GM18502 (cell line): Measurements from ENCODE around the gene ARSJ.

Experiments used
- ATAC-seq: cut with Tn5 transposase; IDR thresholded peaks from one replicate; pipeline ENCODE4 v1.9.1; 2021; ENCODE audit warnings: mild to moderate bottlenecking; ENCODE audit not compliant: unreplicated experiment, poor library complexity

The ARSJ gene

DNA sequence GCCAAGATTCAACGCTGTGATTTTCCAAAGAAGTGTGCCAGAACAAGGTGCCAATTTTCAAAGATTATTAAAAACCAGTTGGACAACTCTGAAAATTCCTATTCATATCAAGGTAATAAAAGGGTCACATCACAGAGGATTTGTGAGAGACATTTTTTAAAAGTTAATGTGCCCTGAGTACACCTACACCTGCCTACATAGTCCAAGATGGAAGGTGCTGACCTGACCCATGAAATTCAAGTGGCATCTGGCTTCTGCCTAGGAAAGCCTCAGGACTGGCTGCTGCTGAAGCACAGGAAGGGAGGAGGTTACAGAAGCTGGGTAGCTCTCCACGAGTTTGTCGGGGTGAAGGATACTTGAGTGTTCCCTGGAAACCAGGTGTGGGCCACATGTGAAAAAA lies 11.4 kb upstream of the ARSJ start:
- ATAC-seq: no peak

DNA sequence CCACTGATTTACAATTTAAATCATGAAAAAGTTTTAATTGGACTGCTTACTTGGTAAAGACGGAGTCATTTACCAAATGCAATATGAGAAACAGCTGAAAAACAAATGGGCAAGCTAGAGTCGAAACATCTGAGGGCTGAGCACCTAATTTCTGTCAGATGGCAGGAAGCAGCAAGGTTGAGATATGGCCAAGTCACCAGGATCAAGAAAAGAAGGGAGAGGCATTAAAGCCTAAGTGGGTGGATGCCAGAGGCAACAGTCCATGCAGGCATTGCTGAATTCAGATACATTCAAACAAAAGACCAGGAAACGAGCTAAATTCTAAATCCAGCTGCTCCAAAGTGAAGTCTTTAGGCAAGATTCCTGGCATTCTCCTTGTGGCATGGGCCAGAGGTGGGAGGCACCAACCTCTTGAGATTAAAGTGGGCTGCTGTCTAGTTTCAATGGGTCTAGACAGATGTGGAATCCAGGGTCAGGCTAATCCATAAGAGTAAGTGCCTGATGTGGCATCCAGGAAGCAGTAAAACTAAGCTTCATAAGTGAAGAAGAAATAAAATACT lies 8.0 kb upstream of the ARSJ start:
- ATAC-seq: no peak

DNA sequence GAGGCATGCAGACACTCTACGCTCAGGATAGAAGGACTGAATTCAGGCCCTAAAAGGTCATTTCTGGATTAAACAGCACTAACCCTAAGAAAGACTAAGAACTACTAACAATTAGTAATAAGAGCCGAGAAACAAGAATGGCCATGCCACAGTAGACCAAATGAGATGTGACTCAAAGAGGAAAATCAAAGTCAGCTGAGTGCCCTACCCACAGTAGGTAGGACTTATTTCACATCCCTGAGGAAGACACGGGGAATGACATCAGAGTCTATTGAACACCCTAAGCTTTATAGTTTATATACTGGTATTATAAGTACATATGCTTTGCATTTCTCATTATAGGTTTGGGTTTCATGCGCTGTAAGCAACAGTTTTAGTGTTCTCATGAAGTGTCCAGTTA lies 2.7 kb upstream of the ARSJ start:
- ATAC-seq: no peak

DNA sequence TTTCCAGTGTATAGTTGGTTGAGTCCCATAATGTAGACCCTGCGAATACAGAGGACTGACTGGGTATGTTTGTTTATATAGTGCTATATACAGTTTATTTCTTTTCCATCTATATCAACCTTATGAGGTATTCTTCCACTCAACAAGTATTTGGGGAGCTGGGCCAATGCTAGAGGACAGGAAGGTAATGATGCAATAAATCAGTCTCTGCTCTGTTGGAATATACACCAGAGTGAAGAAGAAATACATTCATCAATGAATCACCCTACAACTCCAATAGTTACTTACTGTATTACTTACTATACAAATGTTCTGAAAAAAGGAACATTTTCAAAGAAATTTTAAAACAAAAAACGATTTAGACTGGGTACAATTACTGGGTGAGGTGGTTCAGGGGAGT lies 2.1 kb upstream of the ARSJ start:
- no peak for ATAC-seq

DNA sequence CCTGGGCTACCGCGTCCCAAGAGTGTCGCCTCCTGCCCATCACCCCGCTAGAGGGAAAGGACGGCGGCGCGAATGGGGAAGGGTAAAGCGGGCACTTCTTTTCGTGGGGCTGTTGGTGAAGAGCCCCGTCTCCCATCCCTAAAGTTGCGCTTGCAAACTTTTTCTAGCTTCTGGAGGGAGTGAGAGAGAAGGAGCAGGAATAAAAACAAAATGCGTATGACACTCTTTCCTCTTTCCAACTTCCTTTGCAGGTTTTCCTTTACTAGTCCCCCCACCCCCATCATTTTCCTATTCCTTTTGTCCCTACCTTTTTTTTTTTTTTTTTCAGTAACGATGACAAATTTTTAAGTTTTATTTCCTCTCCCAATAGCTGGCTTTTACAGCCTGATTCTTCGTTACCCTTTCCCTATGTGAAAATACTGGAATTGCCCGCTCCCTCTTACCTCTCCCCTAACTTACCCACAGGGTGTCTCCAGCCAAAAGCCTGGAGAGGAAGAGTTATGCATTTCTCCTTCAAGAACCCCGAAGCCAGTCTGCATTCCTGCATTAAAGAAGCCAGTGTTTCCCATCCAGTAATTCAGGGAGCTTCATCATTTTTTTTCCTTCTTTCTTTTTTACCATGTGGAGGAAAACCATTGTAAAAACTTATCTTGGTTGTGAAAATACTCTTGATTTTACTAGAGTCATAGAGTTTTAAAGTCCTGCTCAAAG lies 613 bp upstream of the ARSJ start:
- ATAC-seq: no peak

DNA sequence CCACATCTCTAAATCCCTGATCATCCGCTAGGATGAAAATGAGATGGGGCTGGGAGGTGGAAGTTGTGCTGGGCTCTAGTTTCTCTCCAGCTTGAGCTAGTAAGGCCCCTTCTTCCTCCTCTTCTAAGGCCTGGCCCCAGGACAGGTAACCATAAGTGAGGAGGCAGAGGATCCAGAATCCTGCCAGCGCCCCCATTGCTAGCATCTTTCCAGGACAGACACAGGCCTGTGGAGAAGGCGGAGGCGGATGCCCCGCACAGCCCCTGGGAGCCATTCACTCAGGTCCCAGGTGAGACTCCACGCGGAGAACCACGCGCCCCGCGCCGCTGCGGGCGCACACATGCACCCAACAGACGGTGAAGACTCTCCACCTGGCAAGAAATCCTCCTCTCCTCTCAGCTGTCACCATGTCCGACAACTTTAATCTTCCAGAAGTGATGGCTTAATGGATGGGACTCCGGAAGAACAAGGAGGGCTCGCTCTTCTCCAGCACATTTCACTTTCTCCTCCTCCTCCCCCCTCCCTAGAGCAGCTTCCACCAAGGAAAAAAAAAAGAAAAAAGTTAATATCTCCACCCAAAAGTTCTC lies 793 bp downstream of the ARSJ start:
- no peak for ATAC-seq

DNA sequence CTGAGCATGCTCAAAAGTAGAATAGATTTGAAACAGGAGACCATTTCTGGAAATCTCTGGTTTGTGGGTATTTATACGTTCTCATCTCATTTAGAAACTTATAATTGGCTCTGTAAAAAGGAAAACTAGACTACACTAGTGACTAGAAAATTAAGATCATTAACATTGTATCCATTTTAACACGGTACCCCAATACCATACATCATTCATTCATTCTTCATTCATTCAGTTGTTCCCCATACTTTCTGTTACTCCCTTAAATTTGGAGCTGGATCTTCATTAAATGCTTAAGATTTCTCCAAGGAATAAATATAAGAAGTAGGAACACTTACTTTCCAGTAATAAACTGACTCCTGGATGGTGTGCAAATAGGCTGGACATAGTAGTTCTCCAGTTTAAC lies 1.3 kb downstream of the ARSJ start:
- no peak for ATAC-seq

DNA sequence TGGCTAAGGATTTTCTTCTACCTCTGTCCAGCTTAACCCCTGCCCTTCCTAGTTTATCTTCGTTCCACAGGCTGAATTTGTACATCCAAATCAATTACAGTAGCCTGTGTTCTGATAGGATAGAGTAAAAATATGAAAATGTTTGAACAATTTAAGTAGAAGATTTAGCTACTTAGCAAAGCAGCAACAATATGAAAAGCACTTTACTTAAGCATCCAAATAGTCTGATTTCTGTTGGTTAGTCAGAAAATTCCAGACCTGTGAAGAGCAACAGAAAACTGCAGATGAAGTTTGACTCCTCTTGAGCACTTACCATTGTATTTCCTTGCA lies 2.0 kb downstream of the ARSJ start:
- no peak for ATAC-seq

DNA sequence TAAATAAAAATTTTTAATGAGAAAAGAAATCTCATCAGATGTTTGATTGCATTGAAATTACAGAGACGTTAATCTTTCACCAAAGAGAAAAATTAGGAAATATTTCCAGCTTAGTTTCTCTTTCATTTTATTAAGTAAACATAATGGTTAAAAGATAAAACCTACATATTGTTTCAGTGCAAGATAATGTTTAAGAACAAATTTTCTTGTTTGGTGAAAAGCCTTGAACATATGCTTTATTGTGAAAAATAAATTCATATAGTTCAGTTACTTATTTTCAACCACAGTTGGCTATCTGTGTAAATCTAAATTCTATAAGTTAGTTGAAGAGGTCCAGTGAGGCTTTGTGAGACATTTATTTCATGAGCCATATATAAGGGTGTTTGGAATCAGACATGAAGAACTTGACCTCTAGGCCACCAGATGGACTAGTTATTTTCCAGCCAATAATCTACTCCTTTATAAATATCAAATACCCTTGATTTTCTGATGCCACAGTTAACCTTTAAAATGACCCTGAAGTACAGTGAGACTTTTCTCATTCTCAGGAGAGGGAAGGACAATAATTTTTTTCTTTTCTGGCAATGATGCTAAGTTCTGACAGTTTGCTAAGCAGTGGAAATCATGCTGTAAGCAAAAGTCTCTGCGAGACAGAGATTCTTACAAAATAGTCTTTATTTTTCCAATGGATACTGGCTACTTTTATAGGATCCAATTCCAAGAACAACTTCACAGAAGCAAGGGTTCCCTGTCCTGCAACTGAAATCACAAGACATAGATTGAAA lies 2.5 kb downstream of the ARSJ start:
- ATAC-seq: no peak

DNA sequence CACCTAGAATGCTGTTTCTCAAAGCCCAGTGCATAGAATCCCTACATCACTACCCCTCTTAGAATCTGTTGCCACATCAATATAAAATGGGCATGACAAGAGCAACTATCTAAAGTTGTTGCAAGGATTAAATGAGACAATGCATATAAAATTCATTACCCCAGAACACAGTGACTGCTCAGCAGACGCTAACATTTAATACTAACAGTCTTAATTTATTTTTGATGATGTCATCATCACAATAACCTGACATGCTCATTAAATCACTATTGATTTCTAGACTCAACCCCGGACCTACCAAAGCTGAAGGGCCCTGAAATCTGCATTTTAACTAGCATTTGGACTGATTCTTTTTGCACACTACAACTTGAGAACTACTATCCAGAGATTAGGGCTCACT lies 3.9 kb downstream of the ARSJ start:
- ATAC-seq: no peak

DNA sequence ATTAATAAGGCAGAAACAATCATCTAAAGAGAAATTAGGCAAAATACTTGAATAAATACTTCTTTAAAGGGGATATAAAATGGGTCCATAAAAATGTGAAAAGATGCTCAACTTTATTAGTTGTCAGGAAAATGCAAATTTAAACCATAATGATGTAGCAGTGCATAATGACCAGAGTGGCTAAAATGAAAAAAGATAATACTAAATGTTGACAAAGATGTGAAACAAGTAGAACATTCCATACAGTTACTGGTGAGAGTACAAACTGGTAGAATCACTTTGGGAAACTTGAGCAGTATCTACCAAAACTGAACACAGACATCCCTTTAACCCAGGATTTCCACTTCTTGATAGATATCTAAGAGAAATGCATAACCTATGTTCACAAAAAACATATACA lies 5.0 kb downstream of the ARSJ start:
- ATAC-seq: no peak

DNA sequence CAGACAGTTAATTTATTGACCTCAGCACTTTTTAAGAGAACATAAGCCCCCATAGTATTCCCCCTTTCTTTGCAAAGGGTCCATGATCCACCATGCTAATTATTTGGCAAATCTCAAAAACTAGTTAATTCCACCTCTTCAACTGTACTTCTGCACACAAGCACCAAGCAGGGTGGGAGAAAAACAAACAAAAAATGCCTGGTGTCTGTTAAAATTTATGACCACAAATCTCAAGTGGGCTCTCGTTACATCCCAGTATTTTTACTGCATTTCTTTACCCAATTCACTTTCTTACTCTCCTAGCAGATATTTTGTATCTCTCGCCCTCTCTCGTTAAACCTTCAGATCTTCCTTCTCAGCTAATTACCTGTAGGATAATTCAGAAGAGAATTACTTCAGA lies 6.1 kb downstream of the ARSJ start:
- no peak for ATAC-seq

DNA sequence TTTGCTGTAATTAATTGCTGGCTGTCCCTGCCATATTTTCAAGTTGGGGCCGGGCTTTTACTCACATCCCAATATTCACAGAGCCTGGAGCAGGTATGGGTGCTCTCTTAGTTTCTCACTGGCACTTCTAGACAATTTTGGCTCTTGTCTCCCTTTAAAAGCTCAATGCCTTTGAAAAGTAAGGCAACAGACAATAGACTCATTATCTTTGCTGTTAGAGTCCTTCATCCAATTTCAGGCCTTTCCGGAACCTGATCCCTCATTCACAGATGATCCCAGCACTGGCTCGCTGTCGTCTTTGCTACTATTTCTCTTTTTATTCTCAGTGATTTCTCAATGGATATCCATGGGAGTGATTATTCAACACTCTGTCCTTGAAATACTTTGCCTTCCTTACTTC lies 6.7 kb downstream of the ARSJ start:
- ATAC-seq: no peak

DNA sequence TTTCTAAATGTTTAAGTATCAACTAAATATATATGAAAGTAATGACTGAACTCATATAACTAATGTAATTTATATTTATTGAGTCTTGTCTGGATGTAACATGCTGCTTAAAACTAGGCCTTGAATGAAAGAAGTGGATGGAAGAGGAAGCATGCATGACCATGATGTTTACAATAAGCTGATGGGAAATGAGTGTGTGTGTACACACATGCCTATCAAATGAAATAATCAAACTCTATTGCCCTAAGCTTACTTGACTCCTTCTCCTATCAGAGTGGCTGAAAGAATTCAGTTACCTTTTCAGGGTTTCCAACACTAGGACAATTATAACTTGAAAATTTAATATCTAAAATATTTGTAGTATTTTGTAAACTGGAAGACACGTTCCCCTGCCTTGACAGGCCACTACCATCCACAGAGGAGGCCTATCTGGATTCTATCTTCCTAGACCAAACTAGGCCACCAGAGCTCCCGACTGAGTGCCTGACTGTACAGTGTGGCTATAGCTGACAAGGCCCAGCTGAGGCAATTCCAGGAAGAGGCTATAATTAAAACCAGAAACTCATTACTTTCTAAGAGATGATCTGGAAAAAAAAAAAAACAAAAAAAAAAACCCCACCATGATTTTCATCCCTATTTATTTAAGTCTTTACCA lies 7.6 kb downstream of the ARSJ start:
- no peak for ATAC-seq

DNA sequence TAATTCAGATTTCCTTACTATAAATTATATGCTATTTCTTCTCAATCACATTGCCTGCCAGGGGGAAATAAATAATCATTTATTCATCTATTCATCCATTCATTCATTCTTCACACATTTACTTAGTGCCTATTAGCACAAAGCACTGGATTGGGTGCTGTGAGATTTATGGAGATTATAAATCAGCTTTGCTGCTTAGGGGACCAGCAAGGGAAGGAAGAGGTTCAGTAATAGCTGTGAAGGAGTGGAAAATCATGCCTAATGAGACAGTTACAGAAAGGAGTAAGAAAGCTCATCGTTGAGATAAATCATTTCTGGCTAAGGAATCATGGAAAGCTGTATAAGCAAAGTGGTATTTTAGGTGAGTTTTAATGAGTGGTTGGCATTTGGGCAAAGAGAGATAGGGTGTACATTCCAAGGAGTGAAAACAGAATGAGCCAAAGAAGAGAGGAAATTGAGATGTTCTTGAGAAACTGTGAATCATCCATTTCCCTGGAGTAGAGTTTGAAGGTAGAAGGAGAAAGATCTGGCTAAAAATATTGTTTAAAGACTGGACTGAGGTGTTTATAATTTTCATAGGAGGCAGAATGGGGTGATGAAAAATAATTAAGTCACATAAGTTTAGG lies 9.6 kb downstream of the ARSJ start:
- ATAC-seq: no peak

DNA sequence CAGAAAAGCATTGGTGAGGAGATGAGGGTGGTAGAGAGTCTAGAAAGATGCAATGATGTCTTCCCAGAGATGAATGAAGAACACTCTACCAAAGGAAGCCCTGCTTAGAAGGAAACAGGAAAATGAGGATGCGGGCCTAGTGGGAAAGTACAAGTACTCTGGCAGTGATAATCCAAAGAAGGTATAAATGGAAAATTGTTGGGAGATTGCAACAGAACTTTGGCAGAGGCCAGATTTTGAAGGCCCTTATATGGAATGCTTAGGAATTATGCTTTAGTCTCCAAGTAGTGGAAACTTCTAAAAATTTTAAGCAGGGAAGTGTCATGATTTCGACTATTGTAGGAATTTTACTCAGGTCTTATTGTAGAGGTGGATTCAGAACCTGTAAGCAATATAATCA lies 11.0 kb downstream of the ARSJ start:
- ATAC-seq: no peak

DNA sequence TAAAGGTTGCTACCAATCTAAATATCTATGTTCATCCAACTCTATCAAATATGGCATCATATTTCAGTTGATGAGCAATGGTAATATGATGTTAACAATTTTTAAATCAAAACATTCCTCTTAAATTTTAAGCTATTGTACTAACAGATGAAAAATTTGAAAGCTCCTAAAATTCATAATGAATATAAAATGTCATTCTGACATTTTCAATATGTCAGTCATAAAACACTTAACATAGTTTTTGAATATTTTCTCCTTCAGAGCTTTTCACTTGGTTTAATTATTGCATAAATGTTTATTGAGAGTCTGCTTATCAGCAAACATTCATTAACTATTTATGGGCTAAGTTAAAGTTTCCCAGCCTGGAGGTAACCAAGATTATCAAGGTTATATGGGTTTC lies 11.8 kb downstream of the ARSJ start:
- ATAC-seq: no peak

DNA sequence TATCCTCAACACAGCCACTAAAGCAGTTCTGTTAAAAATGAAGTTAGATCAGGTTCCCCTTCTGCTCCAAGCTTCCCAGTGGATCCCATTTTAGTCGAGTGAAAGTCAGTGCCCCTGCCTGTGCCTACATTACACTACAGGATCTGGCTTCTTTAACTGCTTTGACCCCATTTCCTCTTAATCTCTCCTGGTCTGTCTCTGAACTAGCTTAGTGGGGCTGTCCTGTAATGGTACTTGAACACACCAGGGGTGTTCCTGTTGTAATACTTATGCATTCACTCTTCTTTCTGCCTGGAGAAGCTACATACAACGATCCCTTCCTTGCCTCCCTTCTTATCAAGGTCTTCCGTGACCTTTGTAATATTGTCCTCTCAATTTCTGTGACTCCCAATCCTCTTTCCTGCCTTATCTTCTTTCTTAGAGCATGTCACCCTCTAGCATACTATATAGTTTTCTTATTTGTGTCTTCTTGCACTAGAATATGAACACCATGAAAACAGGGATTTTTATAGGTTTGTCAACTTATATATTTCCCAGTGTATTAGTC lies 16.7 kb downstream of the ARSJ start:
- no peak for ATAC-seq

DNA sequence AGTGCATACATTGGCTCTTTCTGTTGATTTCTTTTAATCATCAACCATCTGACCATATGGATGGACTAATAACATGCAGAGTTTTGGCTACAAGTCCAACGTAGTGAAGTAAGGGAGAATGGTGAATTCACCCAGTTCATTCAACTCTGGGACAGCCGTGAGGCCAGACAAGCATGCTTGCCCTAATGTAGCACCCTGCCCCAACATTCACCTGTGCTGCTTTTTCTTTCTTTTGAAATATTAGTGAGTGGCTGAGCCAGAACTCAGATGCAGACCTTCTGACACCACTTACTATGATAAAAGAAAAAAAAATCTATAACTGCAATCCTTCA lies 17.5 kb downstream of the ARSJ start:
- no peak for ATAC-seq

DNA sequence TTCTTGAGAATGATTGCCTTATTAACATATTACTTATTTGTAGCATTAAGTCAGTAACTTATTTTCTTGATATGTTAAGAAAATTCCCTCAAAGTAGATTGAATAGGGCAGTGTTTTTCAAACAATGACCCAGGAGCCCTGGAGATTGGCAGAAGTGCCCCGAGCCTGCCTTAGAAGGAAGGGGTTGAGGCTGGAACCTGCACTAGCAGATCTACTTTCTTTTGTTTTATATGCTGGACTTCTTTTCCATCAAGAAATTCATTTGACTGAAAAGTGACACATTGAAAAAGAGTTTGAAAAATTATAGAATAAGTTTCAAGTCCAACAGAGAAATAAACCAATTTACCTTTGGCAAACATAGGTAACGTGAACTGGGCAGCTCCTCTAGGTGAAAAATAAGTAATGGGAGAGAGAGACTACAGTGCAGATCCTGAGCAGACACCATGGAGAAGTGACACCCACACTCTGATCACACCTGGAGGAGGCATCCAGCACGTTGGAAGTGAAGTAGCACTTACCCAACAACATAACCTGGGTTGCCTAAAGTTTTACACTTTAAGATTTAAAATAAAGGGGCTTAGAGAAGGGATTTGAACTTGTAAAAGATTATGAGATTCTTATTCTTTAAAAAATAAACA lies 18.6 kb downstream of the ARSJ start:
- ATAC-seq: no peak
